ENCODE measurements around the gene TMC5.

DNA sequence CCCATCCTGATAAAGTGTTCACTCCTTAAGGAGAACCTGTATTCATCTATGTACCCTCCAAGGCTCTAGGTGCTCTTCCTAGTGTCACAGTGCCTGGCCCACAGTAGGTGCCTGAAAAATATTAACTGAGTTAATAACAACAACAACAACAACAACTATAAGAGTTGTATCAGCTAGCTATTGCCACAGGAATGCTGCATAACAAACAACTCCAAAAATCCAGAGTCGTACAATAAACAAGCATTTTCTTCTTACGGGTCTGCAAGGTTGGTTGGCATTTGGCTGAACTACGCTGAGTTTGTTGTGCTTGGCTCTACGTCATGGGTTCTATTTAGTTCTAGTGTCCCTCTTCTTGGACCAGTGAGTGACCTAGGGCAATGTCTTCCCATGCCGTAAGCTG is 29.2 kb downstream of the TMC5 start:
- TF ChIP-seq CTCF (IDR thresholded peaks at IDR 0.05) (no peak), POLR2A (IDR thresholded peaks at IDR 0.05) (no peak)

All from esophagus squamous epithelium (tissue), 4 donors.